SKM-1 treated with dmso at 0.1 percent for 144 hours (cell line): ENCODE data around the gene NYNRIN.
"Not testable (repeated sequence)": the region's sequence is repeated elsewhere in the genome, so short reads cannot be mapped to it uniquely, and the experiment has no call there.

Experiments
- DNase-seq: peaks from one replicate; lab custom pipeline; 2025; ENCODE audit not compliant: unreplicated experiment; lab: John Stamatoyannopoulos, UW

Gene NYNRIN

GRCh38 chr14:24443053-24443665 lies 44.4 kb downstream of the NYNRIN start:
- no peak for DNase-seq

GRCh38 chr14:24450828-24451227 lies 52.0 kb downstream of the NYNRIN start:
- DNase-seq, result not testable (repeated sequence)

- DNase-seq, result no peak
Measured at GRCh38 chr14:24456980-24457379, 58.2 kb downstream of the NYNRIN start.

GRCh38 chr14:24458736-24459135 lies 59.9 kb downstream of the NYNRIN start:
- no peak for DNase-seq

GRCh38 chr14:24459331-24459730 lies 60.5 kb downstream of the NYNRIN start:
- DNase-seq, result no peak

GRCh38 chr14:24461336-24461735 lies 62.5 kb downstream of the NYNRIN start:
- DNase-seq, result no peak

GRCh38 chr14:24463017-24463883 lies 64.4 kb downstream of the NYNRIN start:
- no peak for DNase-seq

- no peak for DNase-seq
Measured at GRCh38 chr14:24463884-24464785, 65.3 kb downstream of the NYNRIN start.

GRCh38 chr14:24465368-24465767 lies 66.6 kb downstream of the NYNRIN start:
- DNase-seq, result no peak

GRCh38 chr14:24465805-24466204 lies 67.0 kb downstream of the NYNRIN start:
- no peak for DNase-seq
